HG02678 (cell line): ENCODE measurements around the gene HTT.

Experiments used
- ATAC-seq: cut with Tn5 transposase; IDR thresholded peaks from one replicate; pipeline ENCODE4 v1.9.1; 2021; ENCODE audit warnings: mild to moderate bottlenecking, moderate library complexity; ENCODE audit not compliant: unreplicated experiment

HTT gene

DNA sequence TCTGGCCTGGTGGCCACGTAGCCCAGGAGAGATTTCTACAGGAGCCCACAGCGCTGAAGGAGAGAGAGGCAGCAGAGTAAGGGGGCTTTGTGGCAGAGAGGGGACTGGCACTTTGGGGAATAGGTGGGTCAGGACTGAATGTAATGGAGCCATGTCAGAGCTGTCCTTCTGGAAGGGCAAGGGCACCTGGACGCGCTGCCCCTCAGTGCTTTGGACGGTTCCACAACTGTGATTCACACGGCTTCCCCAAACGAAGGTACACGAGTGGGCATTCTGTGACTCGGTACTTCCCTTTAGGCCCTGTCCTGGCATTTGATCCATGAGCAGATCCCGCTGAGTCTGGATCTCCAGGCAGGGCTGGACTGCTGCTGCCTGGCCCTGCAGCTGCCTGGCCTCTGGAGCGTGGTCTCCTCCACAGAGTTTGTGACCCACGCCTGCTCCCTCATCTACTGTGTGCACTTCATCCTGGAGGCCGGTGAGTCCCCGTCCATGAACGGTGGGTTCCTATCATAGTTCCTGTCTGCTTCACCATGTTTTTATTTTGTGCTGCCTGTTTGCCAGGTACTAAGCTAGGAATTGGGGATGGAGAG is 139.3 kb downstream of the HTT start:
- ATAC-seq = no peak

DNA sequence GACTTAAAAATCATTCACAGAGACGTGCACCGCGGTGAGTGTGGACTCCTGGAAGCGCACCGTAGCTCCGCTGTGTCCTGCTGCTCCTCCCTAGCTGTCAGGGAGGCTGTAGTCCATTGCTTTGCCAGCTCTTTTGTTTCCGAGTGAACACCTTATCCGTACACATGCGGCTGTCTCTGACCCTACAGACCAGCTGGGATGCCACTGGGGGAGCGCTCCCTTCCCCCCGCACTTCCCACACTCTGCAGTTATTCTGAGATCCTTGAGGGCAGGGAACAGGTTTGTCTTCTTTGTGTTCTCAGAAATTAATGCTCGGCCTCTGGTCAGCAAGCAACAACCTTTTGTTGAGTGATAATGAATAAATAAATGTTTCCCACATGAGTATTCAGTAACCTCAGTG is 140.8 kb downstream of the HTT start:
- ATAC-seq = no peak

DNA sequence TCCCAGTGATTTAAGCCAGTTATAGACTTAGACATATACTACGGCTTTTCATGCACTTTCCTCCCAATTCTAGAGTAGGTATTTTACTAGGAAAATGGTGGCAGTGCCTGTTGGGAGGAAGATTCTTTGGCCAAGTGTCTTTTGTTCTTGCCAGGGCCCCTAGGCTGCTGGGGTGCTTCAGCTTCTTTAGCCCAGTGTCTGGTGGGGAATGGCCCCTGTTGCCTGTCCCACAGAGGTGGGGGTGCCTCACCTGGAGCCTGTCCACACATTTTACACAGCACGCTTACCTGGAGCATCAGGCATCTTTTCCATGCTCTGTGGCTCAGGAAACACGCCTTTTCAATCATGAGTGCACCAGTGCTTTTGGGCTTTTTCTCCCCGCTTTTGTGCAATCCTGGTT is 141.3 kb downstream of the HTT start:
- no peak for ATAC-seq

DNA sequence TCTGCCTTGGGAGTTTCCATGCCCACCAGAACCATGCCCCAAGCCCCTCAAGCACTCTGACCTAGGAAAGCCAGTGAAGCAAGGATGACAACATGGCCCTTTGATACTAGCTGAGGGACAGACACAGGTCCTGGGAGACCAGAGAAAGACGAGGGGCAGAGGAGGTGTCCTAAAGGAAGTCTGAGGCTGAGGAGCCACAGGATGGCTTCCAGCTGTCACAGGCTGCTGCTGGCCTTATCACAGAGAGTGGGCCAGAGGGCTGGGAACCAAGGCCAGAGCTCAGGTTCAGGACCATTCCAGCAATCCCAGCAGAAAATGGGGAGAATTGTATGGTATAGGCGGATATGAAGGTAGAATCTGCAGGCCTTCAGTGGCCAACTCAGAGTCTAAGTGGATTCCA is 142.8 kb downstream of the HTT start:
- ATAC-seq = no peak

DNA sequence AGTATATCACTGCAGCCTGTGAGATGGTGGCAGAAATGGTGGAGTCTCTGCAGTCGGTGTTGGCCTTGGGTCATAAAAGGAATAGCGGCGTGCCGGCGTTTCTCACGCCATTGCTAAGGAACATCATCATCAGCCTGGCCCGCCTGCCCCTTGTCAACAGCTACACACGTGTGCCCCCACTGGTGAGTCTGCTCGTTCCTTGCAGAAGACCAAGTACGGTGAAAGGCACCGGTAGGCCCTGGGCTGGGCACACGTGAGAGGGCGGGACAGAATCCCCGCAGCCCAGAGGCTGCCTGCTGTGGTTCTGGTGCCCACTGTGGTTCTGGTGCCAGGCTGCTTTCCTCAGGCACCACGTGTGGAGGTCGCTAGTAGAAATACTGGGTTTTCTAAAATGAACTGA is 143.3 kb downstream of the HTT start:
- ATAC-seq = no peak

DNA sequence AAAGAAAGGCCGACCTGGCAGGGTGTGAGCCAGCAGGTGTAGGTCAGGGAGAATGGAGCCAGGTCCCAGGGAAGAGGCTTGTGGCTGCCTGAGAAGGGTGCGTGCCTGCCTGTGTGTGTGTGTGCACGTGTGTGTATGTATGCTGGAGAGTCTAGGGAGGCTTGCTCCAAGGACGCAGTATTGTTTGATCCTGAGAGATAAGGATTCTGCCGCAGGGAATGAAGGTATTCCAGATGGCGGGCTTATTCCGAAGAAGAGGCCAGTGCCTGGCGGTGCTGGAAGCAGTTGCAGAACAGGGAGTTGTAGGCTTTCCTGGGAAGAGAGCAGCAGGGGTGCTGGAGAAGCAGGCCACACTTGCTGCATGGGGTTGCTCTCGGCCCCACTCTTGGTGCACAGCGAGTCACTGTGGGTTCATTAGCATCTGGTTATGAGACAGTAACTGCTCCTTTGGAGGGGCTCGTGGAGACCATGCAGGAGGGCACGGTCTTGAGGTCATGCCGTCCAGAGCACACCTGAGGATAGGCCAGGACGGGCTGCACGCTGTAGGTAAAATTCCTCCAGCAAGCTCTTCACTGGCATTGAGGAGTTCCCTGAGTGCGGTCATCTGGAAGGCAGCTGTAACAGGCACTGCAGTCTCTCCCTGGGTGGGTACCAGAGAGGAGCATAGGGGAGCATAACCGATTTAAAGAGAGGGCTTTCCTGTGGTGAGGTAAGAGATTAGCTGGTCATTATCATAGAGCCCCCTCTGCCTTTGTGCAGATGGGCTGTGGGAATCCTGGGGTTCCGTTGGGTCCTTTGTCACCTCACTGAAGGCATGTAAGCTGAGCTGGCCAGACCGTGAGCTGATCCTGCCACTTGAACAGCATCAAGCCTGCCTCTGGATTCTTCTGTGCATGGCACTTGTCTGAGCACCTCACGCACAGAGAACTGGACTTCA is 144.6 kb downstream of the HTT start:
- no peak for ATAC-seq

DNA sequence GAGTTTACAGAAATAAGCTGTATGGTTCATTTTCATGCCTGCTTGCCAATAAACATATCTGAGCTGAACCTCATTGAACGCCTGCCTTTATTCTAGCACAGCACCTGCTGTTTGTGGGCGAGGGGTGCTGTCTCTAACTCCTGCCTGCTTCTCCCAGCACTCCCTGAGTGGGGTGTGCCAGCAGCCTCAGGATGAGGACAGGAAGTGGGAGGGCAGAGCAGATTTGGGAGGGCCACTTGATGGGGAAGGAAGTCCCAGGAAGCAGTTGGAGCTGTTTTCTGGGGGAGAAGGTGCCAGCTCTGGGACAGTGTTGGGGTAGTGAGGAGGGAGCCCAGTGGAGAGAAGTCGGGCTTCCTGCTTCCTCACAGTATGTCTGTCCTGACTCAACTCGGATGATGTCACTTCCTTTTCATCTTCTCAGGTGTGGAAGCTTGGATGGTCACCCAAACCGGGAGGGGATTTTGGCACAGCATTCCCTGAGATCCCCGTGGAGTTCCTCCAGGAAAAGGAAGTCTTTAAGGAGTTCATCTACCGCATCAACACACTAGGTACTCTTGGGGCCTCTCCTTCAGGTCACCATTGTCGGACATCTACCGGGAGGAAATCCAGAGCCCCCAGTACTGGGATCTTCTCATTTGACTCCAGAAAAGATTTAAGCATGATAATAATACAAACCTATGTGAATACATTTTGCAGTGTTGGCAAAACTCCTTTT is 145.4 kb downstream of the HTT start:
- no peak for ATAC-seq

DNA sequence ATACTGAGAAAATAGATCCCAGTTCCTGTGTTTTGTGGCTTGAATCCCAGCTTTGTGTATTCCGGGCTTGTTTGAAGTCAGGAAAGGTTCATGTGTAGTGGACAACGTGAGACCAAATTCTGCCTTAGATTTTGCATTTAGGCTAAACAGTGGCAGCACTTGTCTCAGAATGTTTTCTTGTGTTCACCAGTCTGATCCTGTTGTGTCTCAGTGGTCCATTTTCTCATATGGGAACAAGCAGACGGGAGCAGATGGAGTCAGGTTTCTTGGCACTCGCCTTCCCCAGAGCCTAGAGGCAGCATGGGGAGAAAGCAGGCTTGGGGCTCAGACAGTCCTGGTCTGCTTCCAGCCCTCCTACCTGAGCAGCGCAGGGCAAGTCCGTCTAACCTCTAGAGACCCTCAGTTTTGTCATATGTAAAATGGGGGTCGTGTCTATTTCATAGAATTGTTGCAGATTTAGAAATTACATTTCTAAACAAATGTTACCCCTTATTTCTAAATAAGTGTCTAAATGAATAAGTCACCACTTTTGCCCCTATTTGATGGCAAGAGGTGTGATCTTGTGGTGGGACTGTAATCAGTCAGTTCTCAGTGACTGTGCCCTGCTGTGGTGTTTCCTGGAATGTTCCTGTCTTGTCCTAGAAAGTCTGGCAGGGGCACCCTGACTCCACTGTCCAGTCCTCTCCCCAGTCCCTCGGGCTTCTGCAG is 146.1 kb downstream of the HTT start:
- ATAC-seq = no peak

DNA sequence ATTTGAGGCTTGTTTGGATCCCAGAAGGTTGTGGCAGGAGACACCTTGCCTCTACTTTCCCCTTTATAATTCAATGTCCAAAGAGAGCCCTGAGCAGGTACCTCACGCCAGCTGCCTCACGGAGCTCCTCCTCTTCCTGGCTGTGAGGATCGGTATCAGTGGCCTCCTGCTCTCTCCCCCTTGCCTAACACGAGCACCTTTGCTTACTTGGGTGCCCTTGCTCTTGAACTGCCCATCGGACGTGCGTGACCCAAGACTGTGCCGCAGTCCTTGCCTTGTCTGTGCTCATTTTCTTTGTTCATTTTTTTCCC is 146.7 kb downstream of the HTT start:
- ATAC-seq = no peak

DNA sequence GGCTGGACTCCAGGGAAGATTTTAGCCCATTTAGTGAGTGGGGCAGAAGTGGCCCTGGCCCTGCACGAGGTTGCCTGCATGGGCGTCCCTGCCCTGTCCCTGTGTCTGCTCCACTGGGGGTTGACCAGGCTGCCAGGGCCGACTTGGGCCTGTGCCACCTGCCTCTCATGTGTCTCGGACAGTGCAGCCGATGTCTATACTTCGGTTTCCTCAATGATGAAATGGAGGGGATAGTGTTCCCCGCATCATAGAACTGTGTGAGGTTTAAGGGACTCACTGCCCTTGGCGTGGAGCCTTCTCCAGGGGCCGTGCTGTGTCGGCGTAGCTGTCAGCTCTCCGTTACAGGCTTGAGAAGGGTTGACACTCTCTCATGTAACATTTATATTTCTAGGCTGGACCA is 147.5 kb downstream of the HTT start:
- ATAC-seq = no peak

DNA sequence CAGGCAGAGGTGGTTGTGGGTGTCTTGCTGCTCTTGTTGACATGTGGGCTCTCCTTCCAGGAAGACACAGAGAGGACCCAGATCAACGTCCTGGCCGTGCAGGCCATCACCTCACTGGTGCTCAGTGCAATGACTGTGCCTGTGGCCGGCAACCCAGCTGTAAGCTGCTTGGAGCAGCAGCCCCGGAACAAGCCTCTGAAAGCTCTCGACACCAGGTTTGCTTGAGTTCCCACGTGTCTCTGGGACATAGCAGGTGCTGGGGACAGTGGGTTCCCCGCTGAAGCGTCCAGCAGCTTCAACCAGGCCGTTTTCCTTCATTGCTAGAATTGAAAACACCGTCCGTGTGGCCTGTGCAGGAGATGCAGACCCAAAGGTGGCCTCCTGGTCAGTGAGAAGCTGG is 148.9 kb downstream of the HTT start:
- ATAC-seq = no peak

DNA sequence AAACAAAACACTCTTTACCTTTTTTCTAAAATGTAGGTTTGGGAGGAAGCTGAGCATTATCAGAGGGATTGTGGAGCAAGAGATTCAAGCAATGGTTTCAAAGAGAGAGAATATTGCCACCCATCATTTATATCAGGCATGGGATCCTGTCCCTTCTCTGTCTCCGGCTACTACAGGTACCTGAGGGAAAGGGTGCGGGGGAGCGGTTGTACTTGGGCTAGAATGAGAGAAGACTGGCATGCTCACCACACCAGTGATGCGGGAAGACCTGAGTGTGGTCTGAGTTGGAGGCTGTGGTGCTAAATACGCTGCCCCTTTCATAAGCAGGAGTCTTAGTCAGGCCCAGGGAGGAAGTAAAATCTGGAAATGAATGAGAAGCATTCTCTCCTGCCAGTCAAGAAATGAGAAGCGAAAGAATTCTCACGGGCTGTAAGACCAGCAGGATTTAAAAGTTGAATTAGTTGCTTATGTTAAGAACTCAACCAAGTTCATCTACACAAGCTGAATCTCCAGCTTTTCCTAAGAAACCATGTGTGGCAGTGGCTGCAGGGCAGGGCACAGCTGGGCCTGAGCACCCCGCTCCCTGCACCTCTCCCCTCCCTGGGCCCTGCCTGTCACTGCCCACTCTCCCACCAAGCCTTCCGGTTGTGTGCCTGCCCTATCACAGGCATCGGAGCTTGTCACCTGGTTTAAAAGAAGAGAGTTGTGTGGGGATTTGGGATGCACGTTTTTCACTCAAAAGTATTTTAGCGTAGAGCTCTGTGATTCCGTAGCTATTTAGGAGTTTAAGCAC is 149.7 kb downstream of the HTT start:
- no peak for ATAC-seq

DNA sequence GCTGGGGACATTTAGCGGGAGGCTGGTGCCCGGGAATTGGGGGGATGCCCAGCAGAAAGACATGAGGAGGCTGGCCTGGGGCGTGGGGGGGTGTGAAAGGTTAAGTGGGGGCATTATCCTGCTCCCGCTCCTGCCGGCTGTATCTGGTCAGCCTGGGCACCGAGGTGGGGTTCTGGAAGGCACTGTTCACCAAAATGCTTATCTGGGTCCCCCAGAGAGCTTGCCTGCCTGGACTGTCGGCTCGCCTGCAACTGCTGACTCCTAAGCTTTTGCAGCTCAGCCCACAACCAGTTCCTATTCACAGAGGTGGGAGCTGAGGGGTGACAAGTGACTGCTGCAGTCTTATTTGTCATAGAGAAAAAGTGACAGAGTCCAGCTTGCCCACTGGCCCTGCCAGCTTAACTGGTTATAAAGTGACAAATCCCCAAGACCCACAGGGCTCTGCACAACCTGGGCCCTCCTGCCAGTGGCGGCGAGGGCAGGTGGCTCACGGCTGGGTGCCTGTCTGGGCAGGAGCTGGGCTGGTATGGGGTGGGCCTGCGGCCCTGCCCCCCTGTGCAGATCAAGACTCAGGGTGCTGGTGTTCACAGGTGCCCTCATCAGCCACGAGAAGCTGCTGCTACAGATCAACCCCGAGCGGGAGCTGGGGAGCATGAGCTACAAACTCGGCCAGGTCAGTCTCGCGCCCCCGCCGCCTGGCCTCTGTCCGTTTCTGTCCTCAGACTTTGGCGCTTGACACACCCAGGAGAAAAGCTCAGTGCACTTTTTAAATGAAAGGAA is 150.8 kb downstream of the HTT start:
- ATAC-seq = no peak

DNA sequence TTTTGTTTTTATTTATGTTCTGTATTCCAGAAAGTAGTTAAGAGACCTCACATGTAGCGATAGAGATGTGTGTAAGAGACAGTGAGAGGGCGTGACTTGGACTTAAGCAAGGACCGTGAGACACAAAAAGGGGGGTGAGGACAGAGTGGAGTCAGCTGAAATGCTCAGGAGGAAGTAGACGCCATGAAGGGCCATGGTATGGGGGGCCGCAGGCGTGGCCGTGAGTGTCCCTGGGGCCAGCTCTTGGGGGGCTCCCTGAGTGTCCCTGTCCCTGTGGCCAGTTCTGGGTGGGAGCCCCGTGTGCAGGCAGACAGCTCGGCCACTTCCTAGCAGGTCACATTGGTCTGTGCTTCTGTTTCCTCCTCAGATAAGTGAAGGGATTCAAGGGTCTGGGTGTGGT is 151.5 kb downstream of the HTT start:
- ATAC-seq = no peak

DNA sequence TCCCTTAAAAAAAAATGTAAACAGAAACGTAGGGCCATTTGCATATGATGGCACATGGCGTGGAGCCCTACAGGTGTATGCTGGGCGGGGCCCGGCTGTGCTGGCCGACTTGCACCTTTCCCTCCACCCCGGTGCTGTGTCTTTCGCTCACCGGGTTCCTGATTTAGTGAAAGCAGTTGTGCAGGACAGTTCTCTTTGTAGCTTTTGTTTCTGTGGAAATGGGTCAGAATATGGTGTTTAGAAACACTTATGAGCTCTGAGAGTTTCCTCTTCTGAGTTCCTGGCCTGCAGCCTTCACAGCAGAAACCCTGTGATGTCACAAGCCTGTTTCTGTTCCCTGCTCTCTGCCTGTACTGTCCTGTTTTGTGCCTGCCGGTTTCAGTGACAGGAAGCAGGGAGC is 152.0 kb downstream of the HTT start:
- ATAC-seq = no peak

DNA sequence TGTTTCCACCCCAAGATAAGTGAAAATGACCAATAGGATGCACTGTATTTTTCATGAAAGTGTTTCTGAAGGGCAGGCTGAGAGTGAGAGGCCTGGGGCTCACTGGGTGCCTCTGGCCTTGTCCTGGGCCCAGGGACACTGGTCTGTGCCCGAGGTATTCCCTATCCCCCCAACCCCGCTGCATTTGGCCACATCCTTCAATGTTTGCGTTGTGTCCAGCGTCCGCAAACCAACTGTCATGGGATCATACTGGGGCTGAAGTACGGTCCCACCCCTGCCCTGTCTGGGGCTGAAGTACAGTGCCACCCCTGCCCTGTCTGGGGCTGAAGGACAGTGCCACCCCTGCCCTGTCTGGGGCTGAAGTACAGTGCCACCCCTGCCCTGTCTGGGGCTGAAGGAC is 152.5 kb downstream of the HTT start:
- no peak for ATAC-seq

DNA sequence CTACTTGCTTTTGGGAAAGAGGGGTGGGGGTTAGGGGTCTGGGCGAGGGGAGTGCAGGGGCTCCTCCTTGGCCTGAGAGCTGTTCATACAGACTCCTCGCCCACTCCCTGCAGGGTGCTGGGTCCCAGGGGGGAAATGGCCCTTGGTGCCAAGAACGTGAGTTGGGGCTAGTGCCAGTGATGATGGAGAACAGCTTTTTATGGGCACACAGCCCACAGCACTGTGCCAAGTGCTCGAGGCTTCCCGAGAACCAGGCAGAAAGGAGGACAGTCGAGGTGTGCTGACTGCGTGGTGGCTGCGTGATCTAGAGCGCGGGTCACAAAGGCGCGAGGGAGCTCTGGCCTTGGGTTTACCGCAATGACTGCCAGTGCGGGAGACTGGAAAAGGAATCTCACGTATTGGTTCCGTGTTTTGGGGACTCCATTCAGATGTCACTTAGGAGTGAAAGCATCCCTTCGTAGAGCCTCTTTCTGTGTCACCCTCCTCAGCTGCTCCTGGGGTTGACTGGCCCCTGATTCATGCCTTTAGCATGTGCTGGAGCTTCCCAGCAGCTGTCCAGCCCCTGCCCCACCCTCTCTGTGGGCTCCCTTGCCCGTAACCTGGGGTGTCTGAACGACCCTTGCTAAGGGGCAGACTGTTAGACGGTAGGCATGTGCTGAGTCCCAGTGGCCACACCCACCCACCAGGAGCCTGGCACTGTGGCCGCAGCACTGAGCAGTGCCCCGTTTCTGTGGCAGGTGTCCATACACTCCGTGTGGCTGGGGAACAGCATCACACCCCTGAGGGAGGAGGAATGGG is 153.6 kb downstream of the HTT start:
- ATAC-seq = no peak

DNA sequence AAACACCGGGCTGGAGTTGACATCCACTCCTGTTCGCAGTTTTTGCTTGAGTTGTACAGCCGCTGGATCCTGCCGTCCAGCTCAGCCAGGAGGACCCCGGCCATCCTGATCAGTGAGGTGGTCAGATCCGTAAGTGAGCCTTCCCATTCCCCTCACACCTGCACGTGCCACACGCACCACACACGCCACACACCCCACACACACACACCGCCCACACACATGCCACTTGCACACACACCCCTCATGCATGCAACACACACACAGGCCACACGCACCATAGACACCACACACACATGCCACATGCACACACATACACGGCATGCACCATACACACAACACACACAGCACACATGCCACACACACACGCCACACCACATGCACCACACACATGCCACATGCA is 154.4 kb downstream of the HTT start:
- ATAC-seq = no peak

DNA sequence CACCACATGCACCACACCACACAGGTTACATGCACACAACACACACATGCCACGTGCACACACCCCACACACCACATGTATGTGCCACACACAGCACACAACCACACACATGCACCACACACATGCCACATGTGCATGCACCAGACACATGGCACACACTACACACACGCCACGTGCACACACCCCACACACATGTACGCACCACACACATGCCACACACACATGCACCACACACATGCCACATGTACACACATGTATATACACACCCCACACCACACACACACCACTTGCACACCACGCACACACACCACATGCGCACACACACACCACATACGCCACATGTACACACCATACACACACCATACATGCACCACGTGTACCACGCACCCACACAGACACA is 154.8 kb downstream of the HTT start:
- no peak for ATAC-seq
